IPS DF 19.7 (cell line): ENCODE data around the gene UFSP2.

Experiments used
- DNase-seq: peaks from one replicate; pipeline ENCODE4 v3.0.0-alpha.2; 2013; ENCODE audit warnings: low read depth, low spot score

The UFSP2 gene

GRCh38 chr4:185352741-185353140 is 73.0 kb downstream of the UFSP2 start:
- DNase-seq, result no peak

- no peak for DNase-seq
Observed at GRCh38 chr4:185352202-185352601, 73.6 kb downstream of the UFSP2 start.

- DNase-seq, result no peak
Observed at GRCh38 chr4:185351691-185352090, 74.1 kb downstream of the UFSP2 start.
